ENCODE data around the gene MAGI2. TPM values are rescaled to one million over a fixed set of nuclear protein-coding genes. Genes with fewer than 3 reads are reported as not detected.

MAGI2 gene
- total RNA-seq, 1 donor from 2014 or later: 0.10 TPM

GRCh38 chr7:78224923-78225322 is 1228.5 kb downstream of the MAGI2 start:
- Mint-ChIP-seq H3K4me3 (no peak overlapping the region), H3K36me3 (ENCODE audit: low read depth) (no peaks in the 10 kb centered on the region), H3K4me1 (ENCODE audit: low read depth) (no peaks in the 10 kb centered on the region), H3K9me3 (no peaks in the 10 kb centered on the region), H3K27me3 (ENCODE audit: insufficient read depth) (peaks cover 2% of the 10 kb centered on the region), H3K27ac (no peak overlapping the region)
- no peak for DNase-seq (ENCODE audit: low spot score)
- intact Hi-C loops (cut with micrococcal nuclease): loop anchor here (5.0 kb wide), 1 partner anchor 283 kb away; no protein-coding TSS in a partner anchor

DNA sequence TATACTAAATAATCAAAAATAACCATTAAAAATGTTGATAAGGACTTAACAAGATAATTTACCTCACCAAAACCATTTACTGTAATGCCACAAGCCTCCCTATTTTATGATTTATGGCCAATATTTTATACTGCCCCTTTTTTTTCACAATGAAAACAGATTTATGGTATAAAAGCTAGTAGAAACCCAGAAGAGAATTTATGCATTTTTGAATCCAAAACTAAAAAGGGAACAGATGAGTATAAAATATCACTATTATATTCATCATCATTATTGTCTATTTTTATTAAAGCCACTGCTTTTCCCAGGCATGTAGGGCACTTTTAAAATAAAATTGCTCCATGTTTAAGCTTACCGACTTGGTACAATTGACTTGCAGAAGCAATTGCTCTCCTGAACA is 1229.9 kb downstream of the MAGI2 start:
- no peak for DNase-seq (ENCODE audit: low spot score)
- intact Hi-C loops (cut with micrococcal nuclease): no loop called here

GRCh38 chr7:78222001-78222751 is 1231.3 kb downstream of the MAGI2 start:
- peaks cover 2% of the 10 kb centered on the region for H3K27me3 Mint-ChIP-seq (ENCODE audit: insufficient read depth)
- H3K9me3 Mint-ChIP-seq: no peaks in the 10 kb centered on the region
- H3K27ac Mint-ChIP-seq: no peak overlapping the region
- no peaks in the 10 kb centered on the region for H3K4me1 Mint-ChIP-seq (ENCODE audit: low read depth)
- intact Hi-C loops (cut with micrococcal nuclease): no loop called here
- no peaks in the 10 kb centered on the region for H3K36me3 Mint-ChIP-seq (ENCODE audit: low read depth)
- no peak overlapping the region for H3K4me3 Mint-ChIP-seq
- DNase-seq (ENCODE audit: low spot score): no peak

More for the DNA sequence above, 1229.9 kb downstream of the MAGI2 start:
- H3K36me3 Mint-ChIP-seq (ENCODE audit: low read depth): no peaks in the 10 kb centered on the region
- H3K4me1 Mint-ChIP-seq (ENCODE audit: low read depth): no peaks in the 10 kb centered on the region
- H3K27ac Mint-ChIP-seq: no peak overlapping the region
- no peaks in the 10 kb centered on the region for H3K9me3 Mint-ChIP-seq
- no peak overlapping the region for H3K4me3 Mint-ChIP-seq
- peaks cover 2% of the 10 kb centered on the region for H3K27me3 Mint-ChIP-seq (ENCODE audit: insufficient read depth)

GRCh38 chr7:78220754-78221153 is 1232.7 kb downstream of the MAGI2 start:
- peaks cover 2% of the 10 kb centered on the region for H3K27me3 Mint-ChIP-seq (ENCODE audit: insufficient read depth)
- no peaks in the 10 kb centered on the region for H3K36me3 Mint-ChIP-seq (ENCODE audit: low read depth)
- H3K4me3 Mint-ChIP-seq: no peak overlapping the region
- H3K4me1 Mint-ChIP-seq (ENCODE audit: low read depth): no peaks in the 10 kb centered on the region
- DNase-seq (ENCODE audit: low spot score): no peak
- no peak overlapping the region for H3K27ac Mint-ChIP-seq
- no peaks in the 10 kb centered on the region for H3K9me3 Mint-ChIP-seq
- intact Hi-C loops (cut with micrococcal nuclease): no loop called here

DNA sequence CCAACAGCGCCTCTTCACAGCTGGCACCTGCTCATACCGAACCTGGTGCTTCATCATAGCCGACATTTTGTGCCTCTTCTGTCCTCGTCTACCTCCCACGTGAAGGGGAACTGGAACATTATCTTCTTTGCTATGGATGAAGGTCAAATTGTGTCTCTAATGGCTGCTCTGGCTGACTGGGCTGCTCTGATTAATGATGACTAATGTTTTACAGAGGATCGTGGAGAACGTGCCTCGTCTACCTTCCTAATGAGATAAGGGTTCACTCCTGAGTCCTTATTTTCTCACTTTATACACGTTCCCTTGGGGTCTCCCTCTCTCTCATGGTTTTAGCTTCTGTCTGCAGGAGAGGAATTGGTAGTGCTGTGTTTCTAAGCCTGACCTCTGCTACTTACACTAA is 1234.6 kb downstream of the MAGI2 start:
- DNase-seq (ENCODE audit: low spot score): no peak
- Mint-ChIP-seq H3K9me3 (no peaks in the 10 kb centered on the region), H3K27ac (no peak overlapping the region), H3K27me3 (ENCODE audit: insufficient read depth) (peaks cover 2% of the 10 kb centered on the region), H3K4me3 (no peak overlapping the region), H3K36me3 (ENCODE audit: low read depth) (no peaks in the 10 kb centered on the region), H3K4me1 (ENCODE audit: low read depth) (no peaks in the 10 kb centered on the region)
- intact Hi-C loops (cut with micrococcal nuclease): no loop called here

GRCh38 chr7:78218051-78218450 is 1235.4 kb downstream of the MAGI2 start:
- no peak overlapping the region for H3K27ac Mint-ChIP-seq
- no peaks in the 10 kb centered on the region for H3K4me1 Mint-ChIP-seq (ENCODE audit: low read depth)
- no peaks in the 10 kb centered on the region for H3K9me3 Mint-ChIP-seq
- H3K36me3 Mint-ChIP-seq (ENCODE audit: low read depth): no peaks in the 10 kb centered on the region
- intact Hi-C loops (cut with micrococcal nuclease): no loop called here
- DNase-seq (ENCODE audit: low spot score): no peak
- H3K4me3 Mint-ChIP-seq: no peak overlapping the region
- peaks cover 2% of the 10 kb centered on the region for H3K27me3 Mint-ChIP-seq (ENCODE audit: insufficient read depth)

- Mint-ChIP-seq H3K4me3 (no peak overlapping the region), H3K27me3 (ENCODE audit: insufficient read depth) (peaks cover 2% of the 10 kb centered on the region), H3K4me1 (ENCODE audit: low read depth) (no peaks in the 10 kb centered on the region), H3K27ac (no peak overlapping the region), H3K9me3 (no peaks in the 10 kb centered on the region), H3K36me3 (ENCODE audit: low read depth) (no peaks in the 10 kb centered on the region)
- intact Hi-C loops (cut with micrococcal nuclease): no loop called here
- DNase-seq (ENCODE audit: low spot score): no peak
These were observed 1238.3 kb downstream of the MAGI2 start for GRCh38 chr7:78215199-78215598.

DNA sequence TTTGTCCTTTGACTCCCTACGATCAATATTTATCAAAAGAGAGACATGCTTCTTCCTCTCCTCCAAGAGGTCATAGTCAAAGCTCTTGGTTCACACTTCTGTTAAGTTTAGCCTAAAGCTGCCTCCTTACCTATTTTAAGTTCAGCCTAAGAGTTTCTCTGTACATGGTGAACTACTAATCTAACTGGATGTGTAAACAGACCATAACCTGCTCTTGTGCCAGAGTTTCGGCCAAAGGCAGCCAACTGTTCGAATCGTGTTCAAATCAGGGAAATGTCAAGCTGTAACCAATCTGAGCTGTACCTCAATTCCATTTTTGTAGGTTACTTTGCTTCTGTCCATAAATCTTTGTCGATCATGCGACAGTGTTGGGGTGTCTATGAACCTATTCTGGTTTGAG is 1240.1 kb downstream of the MAGI2 start:
- Mint-ChIP-seq H3K27me3 (ENCODE audit: insufficient read depth) (no peaks in the 10 kb centered on the region), H3K4me1 (ENCODE audit: low read depth) (no peaks in the 10 kb centered on the region), H3K4me3 (no peak overlapping the region), H3K27ac (no peak overlapping the region), H3K9me3 (no peaks in the 10 kb centered on the region), H3K36me3 (ENCODE audit: low read depth) (no peaks in the 10 kb centered on the region)
- intact Hi-C loops (cut with micrococcal nuclease): no loop called here
- no peak for DNase-seq (ENCODE audit: low spot score)

- no peaks in the 10 kb centered on the region for H3K9me3 Mint-ChIP-seq
- H3K36me3 Mint-ChIP-seq (ENCODE audit: low read depth): no peaks in the 10 kb centered on the region
- intact Hi-C loops (cut with micrococcal nuclease): no loop called here
- H3K27ac Mint-ChIP-seq: no peak overlapping the region
- no peak for DNase-seq (ENCODE audit: low spot score)
- no peaks in the 10 kb centered on the region for H3K4me1 Mint-ChIP-seq (ENCODE audit: low read depth)
- no peaks in the 10 kb centered on the region for H3K27me3 Mint-ChIP-seq (ENCODE audit: insufficient read depth)
- no peak overlapping the region for H3K4me3 Mint-ChIP-seq
These were observed 1240.9 kb downstream of the MAGI2 start for GRCh38 chr7:78212476-78213060.

GRCh38 chr7:78207269-78207668 is 1246.2 kb downstream of the MAGI2 start:
- intact Hi-C loops (cut with micrococcal nuclease): no loop called here
- H3K27ac Mint-ChIP-seq: no peak overlapping the region
- H3K36me3 Mint-ChIP-seq (ENCODE audit: low read depth): no peaks in the 10 kb centered on the region
- peaks cover 2% of the 10 kb centered on the region for H3K27me3 Mint-ChIP-seq (ENCODE audit: insufficient read depth)
- H3K4me1 Mint-ChIP-seq (ENCODE audit: low read depth): no peaks in the 10 kb centered on the region
- H3K4me3 Mint-ChIP-seq: no peak overlapping the region
- DNase-seq (ENCODE audit: low spot score): no peak
- no peaks in the 10 kb centered on the region for H3K9me3 Mint-ChIP-seq

DNA sequence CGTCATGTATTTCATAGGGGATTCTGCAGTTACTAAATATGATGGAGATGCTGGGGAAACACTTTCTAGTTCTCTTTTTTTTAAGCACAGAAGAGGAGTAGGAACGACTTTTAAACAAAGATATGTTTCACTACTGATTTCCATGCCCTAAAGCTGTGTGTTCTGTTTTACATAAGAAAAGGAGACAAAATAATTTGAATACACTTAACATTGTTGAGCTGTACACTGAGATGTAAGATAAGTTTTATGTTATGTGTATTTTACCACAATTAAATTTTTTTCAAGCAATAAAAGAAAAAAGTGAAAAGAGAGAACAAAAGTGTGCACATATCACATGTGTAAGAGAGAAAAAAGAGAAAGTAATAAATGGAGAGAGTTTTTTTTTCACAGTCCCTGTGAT is 1246.7 kb downstream of the MAGI2 start:
- intact Hi-C loops (cut with micrococcal nuclease): no loop called here

DNA sequence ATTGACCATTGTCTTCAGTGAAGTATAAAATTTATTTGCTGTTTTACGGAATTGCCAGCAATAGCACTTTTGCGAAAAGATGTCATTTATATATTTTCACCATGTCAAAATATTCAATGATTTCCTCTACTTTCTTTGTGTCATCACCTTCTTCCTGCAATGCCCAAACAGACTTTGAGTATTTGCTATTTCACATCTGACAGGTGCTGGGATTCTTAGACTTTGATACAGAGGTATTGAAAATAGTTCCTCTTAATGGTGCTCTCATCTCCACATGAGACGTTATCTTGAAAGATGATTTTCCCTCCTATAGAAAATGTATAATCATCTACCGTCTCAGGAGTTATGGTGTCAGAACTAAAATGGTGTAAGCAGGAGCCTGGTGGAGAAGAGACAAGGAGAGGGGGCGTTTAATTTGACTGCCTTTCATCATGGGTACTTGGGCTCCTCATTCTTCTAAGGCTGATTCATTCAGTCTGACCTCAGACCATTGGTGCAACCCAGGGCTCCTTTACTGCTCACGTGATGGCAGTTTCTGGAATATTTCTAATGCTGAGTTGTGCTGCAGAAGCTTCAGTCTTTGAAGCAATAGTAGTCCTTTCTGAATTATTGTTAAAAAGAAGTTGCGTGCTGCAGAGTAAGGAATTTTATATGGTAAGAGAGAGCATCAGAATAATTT is 1250.3 kb downstream of the MAGI2 start:
- no peak for DNase-seq (ENCODE audit: low spot score)
- Mint-ChIP-seq H3K27me3 (ENCODE audit: insufficient read depth) (peaks cover 2% of the 10 kb centered on the region), H3K9me3 (no peaks in the 10 kb centered on the region), H3K4me3 (no peak overlapping the region), H3K27ac (no peak overlapping the region), H3K36me3 (ENCODE audit: low read depth) (no peaks in the 10 kb centered on the region), H3K4me1 (ENCODE audit: low read depth) (no peaks in the 10 kb centered on the region)
- intact Hi-C loops (cut with micrococcal nuclease): no loop called here

More for the DNA sequence above, 1246.7 kb downstream of the MAGI2 start:
- no peaks in the 10 kb centered on the region for H3K36me3 Mint-ChIP-seq (ENCODE audit: low read depth)
- H3K4me1 Mint-ChIP-seq (ENCODE audit: low read depth): no peaks in the 10 kb centered on the region
- no peak for DNase-seq (ENCODE audit: low spot score)
- H3K27ac Mint-ChIP-seq: no peak overlapping the region
- H3K4me3 Mint-ChIP-seq: no peak overlapping the region
- no peaks in the 10 kb centered on the region for H3K9me3 Mint-ChIP-seq
- peaks cover 2% of the 10 kb centered on the region for H3K27me3 Mint-ChIP-seq (ENCODE audit: insufficient read depth)

DNA sequence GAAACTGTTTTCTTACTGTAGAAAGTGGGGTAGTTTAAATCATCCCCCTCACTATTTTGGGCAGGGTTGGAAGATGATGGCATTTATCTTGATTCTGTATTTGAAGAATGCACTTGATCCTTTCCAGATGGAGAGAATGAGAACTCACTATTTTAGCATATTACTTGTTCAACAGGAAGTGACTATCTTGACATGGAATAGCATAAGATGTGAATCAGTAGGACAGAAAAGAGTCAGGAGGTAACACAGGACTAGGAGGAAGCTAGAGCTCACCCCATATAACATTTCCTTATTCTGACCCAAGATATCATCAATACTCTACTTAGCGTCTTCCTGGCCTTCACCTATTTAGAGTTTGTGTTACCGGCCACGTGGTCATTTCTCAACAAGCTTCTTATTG is 1254.7 kb downstream of the MAGI2 start:
- no peak for DNase-seq (ENCODE audit: low spot score)
- H3K9me3 Mint-ChIP-seq: no peaks in the 10 kb centered on the region
- H3K4me1 Mint-ChIP-seq (ENCODE audit: low read depth): no peaks in the 10 kb centered on the region
- intact Hi-C loops (cut with micrococcal nuclease): no loop called here
- no peaks in the 10 kb centered on the region for H3K27me3 Mint-ChIP-seq (ENCODE audit: insufficient read depth)
- H3K27ac Mint-ChIP-seq: no peak overlapping the region
- no peaks in the 10 kb centered on the region for H3K36me3 Mint-ChIP-seq (ENCODE audit: low read depth)
- H3K4me3 Mint-ChIP-seq: no peak overlapping the region

Data from activated T-helper 1 cell treated with anti-CD3 and anti-CD28 coated beads, Interleukin-12 subunit alpha, Interleukin-12 subunit beta, Interleukin-2, Interleukin-4 antibody, amounts not matched to agents 30 ng/mL and 10 ng/mL and 1 ng/mL, durations not matched to agents 14 hours and 24 hours and 36 hours (primary cell).